Measurements from ENCODE around the gene CDH12.
"Not testable (repeated sequence)": the region's sequence is repeated elsewhere in the genome, so short reads cannot be mapped to it uniquely, and the experiment has no call there.

Gene CDH12

DNA sequence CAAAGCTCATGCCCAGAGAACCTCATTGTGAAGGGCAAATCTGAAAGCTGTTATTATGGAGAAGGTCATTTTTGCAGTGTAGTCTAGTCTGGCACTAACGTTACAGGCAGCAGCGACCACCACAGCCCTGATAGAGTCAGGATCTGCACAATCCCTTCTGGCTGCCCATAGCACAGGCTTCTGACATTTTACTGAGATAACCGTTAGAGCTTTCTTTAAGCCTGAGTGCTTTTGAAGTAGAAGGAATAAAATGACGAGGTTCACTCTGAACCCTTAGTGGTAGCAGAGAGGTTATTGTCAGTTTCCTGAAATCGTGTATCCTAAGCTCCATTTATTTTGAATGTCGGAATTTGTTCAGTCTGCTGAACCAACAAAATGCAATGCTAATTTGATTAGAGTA, 505.1 kb downstream of the CDH12 start:
- DNase-seq (ENCODE audit: low read depth in 1 of 2, low spot score in 1 of 2), result no peak
- no peak overlapping the region for H3K27ac ChIP-seq (replicated peaks)
- H3K27me3 ChIP-seq (ENCODE audit: insufficient read depth, poor library complexity, severe bottlenecking), result no peaks in the 10 kb centered on the region
- TF ChIP-seq SPI1 (IDR thresholded peaks at IDR 0.05; ENCODE audit: borderline replicate concordance, low read depth), result no peak
- TF ChIP-seq POLR2AphosphoS5 (IDR thresholded peaks at IDR 0.05; ENCODE audit: low read depth), result no peak
- no peak overlapping the region for H3K4me3 ChIP-seq (replicated peaks; ENCODE audit: insufficient read depth, low read length)

DNA sequence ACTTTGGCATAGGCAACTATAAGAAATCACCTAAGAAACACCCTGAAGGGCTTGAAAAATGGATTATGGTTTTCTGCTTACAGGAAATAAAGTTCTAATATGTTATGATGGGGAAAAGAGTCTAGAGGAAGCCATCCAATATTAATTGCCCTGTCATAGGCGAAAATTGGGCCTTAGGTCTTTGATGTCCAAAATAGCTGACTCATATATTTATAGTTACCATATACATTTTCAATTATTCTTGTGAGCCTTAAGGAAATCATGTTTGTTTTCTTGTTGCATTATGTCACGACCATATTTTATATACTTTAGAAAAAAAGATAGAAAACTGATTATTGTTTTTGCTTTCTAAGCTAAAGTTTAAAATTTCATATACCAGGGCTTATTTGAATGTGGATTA, 509.1 kb downstream of the CDH12 start:
- H3K27me3 ChIP-seq (ENCODE audit: insufficient read depth, poor library complexity, severe bottlenecking), result no peaks in the 10 kb centered on the region
- no peak overlapping the region for H3K4me3 ChIP-seq (replicated peaks; ENCODE audit: insufficient read depth, low read length)
- TF ChIP-seq, protein P1, sequence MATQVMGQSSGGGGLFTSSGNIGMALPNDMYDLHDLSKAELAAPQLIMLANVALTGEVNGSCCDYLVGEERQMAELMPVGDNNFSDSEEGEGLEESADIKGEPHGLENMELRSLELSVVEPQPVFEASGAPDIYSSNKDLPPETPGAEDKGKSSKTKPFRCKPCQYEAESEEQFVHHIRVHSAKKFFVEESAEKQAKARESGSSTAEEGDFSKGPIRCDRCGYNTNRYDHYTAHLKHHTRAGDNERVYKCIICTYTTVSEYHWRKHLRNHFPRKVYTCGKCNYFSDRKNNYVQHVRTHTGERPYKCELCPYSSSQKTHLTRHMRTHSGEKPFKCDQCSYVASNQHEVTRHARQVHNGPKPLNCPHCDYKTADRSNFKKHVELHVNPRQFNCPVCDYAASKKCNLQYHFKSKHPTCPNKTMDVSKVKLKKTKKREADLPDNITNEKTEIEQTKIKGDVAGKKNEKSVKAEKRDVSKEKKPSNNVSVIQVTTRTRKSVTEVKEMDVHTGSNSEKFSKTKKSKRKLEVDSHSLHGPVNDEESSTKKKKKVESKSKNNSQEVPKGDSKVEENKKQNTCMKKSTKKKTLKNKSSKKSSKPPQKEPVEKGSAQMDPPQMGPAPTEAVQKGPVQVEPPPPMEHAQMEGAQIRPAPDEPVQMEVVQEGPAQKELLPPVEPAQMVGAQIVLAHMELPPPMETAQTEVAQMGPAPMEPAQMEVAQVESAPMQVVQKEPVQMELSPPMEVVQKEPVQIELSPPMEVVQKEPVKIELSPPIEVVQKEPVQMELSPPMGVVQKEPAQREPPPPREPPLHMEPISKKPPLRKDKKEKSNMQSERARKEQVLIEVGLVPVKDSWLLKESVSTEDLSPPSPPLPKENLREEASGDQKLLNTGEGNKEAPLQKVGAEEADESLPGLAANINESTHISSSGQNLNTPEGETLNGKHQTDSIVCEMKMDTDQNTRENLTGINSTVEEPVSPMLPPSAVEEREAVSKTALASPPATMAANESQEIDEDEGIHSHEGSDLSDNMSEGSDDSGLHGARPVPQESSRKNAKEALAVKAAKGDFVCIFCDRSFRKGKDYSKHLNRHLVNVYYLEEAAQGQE (IDR thresholded peaks at IDR 0.05; ENCODE audit: insufficient replicate concordance, low read depth), result no peak
- TF ChIP-seq POLR2AphosphoS5 (IDR thresholded peaks at IDR 0.05; ENCODE audit: low read depth), result no peak
- TF ChIP-seq GABPA (IDR thresholded peaks at IDR 0.05; ENCODE audit: low read depth), result no peak
- TF ChIP-seq, protein P2, sequence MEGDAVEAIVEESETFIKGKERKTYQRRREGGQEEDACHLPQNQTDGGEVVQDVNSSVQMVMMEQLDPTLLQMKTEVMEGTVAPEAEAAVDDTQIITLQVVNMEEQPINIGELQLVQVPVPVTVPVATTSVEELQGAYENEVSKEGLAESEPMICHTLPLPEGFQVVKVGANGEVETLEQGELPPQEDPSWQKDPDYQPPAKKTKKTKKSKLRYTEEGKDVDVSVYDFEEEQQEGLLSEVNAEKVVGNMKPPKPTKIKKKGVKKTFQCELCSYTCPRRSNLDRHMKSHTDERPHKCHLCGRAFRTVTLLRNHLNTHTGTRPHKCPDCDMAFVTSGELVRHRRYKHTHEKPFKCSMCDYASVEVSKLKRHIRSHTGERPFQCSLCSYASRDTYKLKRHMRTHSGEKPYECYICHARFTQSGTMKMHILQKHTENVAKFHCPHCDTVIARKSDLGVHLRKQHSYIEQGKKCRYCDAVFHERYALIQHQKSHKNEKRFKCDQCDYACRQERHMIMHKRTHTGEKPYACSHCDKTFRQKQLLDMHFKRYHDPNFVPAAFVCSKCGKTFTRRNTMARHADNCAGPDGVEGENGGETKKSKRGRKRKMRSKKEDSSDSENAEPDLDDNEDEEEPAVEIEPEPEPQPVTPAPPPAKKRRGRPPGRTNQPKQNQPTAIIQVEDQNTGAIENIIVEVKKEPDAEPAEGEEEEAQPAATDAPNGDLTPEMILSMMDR (IDR thresholded peaks at IDR 0.05; ENCODE audit: insufficient read depth, low read length), result no peak
- TF ChIP-seq SPI1 (IDR thresholded peaks at IDR 0.05; ENCODE audit: borderline replicate concordance, low read depth), result no peak
- no peak for DNase-seq (ENCODE audit: low read depth in 1 of 2, low spot score in 1 of 2)
- H3K27ac ChIP-seq (replicated peaks), result no peak overlapping the region

DNA sequence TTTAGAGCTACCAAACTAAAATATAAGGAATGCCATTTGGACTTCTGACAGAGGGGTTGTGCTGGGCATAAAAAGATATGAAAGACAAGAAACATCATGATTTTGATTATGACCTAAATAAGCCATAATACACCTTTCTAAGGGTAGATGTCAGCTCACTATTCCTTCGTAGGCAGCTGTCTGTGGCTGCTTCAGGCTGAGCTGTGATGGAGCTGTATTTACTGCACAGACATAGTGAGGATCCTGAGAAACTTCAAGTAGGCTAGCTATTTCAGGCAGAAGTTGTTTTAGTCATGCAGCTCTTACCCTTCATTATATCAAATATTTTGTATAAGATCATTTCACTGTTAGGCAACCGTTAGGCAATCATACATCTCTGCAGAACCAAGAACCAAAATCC, 511.7 kb downstream of the CDH12 start:
- Histone ChIP-seq H3K27ac (replicated peaks) (no peak overlapping the region), H3K4me3 (replicated peaks; ENCODE audit: insufficient read depth, low read length) (no peak overlapping the region), H3K27me3 (ENCODE audit: insufficient read depth, poor library complexity, severe bottlenecking) (no peaks in the 10 kb centered on the region)
- TF ChIP-seq POLR2AphosphoS5 (IDR thresholded peaks at IDR 0.05; ENCODE audit: low read depth), result no peak
- TF ChIP-seq SPI1 (IDR thresholded peaks at IDR 0.05; ENCODE audit: borderline replicate concordance, low read depth), result no peak
- no peak for TF ChIP-seq GABPA (IDR thresholded peaks at IDR 0.05; ENCODE audit: low read depth)
- TF ChIP-seq, protein P1 (IDR thresholded peaks at IDR 0.05; ENCODE audit: insufficient replicate concordance, low read depth), result no peak
- TF ChIP-seq, protein P2 (IDR thresholded peaks at IDR 0.05; ENCODE audit: insufficient read depth, low read length), result no peak
- no peak for DNase-seq (ENCODE audit: low read depth in 1 of 2, low spot score in 1 of 2)

DNA sequence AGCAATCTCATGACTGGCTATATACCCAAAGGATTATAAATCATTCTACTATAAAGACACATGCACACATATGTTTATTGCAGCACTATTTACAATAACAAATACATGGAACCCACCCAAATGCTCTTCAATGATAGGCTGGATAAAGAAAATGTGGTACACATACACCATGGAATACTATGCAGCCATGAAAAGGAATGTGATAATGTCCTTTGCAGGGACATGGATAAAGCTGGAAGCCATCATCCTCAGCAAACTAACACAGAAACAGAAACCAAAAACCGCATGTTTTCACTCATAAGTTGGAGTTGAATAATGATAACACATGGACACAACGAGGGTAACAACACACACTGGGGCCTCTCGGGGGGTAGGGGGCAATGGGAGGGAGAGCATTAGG, 520.2 kb downstream of the CDH12 start:
- H3K27me3 ChIP-seq (ENCODE audit: insufficient read depth, poor library complexity, severe bottlenecking); DNase-seq (ENCODE audit: low read depth in 1 of 2, low spot score in 1 of 2); H3K4me3 ChIP-seq (replicated peaks; ENCODE audit: insufficient read depth, low read length); H3K27ac ChIP-seq (replicated peaks): not testable (repeated sequence)

DNA sequence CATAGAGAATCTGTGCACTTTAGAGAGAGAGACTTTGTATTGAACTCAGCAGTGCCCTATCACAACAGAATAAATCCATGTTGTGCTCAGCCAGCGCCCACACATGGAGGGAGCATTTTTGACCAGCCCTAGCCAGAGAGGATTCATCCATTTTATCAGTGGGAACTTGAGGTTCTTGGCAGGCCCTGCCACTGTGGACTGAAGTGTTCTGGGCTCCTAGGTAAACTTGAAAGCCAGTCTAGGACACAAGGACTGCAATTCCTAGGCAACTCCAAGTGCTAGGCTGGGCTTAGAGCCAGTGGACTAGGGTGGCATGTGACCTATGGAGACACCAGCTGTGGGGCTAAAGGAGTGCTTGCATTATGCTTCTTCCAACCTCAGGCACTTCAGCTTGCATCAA, 523.5 kb downstream of the CDH12 start:
- DNase-seq (ENCODE audit: low read depth in 1 of 2, low spot score in 1 of 2), result no peak
- H3K27me3 ChIP-seq (ENCODE audit: insufficient read depth, poor library complexity, severe bottlenecking), result no peaks in the 10 kb centered on the region
- H3K4me3 ChIP-seq (replicated peaks; ENCODE audit: insufficient read depth, low read length), result no peak overlapping the region
- TF ChIP-seq GABPA (IDR thresholded peaks at IDR 0.05; ENCODE audit: low read depth), result no peak
- TF ChIP-seq SPI1 (IDR thresholded peaks at IDR 0.05; ENCODE audit: borderline replicate concordance, low read depth), result no peak
- TF ChIP-seq POLR2AphosphoS5 (IDR thresholded peaks at IDR 0.05; ENCODE audit: low read depth), result no peak
- TF ChIP-seq, protein P1 (IDR thresholded peaks at IDR 0.05; ENCODE audit: insufficient replicate concordance, low read depth), result no peak
- TF ChIP-seq, protein P2 (IDR thresholded peaks at IDR 0.05; ENCODE audit: insufficient read depth, low read length), result no peak
- no peak overlapping the region for H3K27ac ChIP-seq (replicated peaks)
